Activated gamma-delta T cell (primary cell): ENCODE data around the gene LTBP1.

Experiments used
- DNase-seq: peaks from one replicate; lab custom pipeline; 2025; lab: John Stamatoyannopoulos, UW

Gene LTBP1

DNA sequence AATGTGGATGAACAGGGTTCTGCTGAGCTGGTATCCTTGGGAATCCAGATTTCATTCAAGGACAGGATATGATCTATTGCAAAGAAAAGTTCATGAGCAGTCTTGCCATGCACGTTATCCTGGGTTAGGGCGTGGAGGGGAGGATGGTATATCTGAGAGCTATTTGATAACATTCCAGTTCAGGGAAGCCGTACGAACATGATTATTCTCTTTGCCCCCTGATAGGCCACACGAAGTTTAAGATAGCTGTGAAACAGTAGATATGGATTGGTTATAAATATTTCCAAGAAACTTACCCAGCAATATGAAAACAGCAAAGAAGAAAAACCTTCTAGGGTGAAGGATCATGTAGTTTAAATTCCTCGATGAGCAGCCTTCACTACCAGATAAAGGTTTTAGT lies 171.9 kb downstream of the LTBP1 start:
- DNase-seq = no peak

DNA sequence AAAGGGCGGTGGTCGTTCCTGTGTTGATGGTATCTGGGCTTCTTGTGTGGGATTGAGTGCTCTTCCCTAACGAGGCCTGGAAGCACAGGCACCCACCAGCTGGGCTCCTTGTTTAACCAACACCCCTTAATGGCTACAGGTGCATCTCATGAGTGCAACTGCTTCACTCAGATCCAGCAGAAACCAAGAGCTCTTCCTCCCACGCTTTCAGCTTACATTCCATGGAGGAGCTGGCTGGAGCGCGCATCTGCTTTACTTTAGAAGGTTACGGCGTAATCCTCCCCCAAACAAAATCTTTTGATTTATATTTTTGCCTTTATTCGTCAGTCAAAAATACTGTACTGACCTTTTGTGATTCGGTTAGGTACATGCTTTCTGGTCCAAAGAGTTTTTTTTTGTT lies 174.7 kb downstream of the LTBP1 start:
- DNase-seq = no peak

DNA sequence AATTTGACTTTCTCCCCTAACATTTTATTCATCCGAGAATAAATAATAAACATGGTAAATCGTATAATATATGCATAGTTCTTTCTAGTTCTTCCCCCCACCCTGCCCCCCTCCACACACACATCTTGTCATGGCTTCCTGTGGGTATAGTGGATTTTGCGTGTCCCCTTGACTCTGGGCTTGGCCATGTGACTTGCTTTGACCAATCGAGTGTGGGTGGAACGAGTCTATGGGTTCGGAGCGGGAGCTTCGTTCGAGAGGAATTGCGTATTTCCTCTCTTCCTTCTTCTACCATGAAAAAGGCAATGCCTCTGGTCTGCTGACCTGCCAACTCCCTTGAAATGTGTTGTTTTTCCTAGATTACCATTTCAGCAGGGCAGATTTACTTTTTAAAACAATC lies 175.2 kb downstream of the LTBP1 start:
- no peak for DNase-seq

DNA sequence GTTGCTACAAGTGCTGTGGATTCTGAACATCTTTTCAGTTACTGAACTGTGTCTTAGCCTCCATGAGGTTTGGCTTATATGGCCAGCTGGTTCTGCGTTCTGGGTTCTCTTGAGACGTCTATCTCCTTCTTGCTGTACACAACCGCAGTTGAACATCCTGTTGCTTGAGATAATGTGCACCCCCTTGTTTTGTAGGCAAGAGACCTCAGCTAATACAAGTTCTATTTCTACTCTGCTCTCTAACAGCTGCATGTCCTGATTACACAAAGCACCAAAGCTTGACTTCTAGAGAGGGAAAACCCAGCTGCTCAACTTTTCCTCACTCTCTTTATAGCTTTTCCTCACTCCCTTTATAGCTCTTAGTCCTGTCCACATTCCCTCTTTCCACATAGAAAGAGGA lies 176.0 kb downstream of the LTBP1 start:
- DNase-seq = no peak

DNA sequence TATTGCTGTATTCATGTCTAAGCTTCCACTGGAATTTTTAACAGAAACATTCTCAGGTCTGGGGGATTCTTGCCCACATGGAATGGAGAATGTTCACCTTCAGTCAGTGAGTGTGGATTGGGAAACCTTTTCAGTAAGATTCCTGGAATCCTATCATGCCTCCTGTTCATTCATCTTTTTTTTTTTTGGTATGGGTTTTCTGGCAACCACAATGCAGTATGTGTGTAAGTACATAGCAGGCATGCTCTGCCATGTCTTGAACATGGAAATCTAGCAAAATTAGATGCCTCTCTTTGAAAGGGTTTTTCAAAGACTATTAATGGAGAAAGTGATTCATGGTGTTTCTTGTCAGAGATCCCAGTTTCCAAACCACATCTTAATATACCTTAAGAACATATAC lies 176.5 kb downstream of the LTBP1 start:
- no peak for DNase-seq

DNA sequence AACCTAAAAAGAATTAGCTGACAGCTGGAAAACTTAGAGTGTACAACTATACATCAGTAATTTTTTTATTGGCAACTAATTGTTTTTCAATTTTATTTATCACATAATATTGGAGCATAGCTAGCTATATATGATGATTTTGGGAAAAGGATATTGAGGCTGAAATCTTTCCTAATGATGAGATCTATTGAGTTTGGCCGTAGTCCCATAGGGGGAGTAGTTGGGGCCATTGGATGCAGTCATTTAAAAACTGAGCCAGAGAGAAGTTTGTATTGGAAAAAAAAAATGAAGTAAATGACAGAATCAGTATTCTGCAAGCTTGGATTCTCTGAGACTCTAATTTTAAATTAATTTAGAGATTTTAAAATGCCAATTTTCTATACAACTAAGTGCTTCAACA lies 179.8 kb downstream of the LTBP1 start:
- DNase-seq = no peak

DNA sequence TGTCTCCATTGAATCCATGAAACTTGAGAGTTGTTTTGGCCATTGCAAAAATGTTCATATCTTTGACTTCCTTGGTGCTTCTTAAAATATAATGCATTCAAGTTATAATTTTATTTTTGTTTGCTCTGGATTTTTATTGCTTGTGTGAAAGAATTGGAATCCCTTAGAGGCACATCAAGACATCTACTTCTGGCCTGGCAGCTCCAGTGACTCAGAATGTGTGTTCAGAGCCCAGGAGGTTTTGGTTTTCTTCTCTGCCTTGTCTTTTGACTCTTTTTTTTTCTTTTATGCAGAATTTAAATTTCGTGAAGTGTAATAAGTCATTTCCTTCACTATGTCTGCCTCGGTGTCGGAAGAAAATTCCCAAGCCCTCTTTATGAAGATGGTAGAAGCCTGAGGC lies 180.2 kb downstream of the LTBP1 start:
- no peak for DNase-seq

DNA sequence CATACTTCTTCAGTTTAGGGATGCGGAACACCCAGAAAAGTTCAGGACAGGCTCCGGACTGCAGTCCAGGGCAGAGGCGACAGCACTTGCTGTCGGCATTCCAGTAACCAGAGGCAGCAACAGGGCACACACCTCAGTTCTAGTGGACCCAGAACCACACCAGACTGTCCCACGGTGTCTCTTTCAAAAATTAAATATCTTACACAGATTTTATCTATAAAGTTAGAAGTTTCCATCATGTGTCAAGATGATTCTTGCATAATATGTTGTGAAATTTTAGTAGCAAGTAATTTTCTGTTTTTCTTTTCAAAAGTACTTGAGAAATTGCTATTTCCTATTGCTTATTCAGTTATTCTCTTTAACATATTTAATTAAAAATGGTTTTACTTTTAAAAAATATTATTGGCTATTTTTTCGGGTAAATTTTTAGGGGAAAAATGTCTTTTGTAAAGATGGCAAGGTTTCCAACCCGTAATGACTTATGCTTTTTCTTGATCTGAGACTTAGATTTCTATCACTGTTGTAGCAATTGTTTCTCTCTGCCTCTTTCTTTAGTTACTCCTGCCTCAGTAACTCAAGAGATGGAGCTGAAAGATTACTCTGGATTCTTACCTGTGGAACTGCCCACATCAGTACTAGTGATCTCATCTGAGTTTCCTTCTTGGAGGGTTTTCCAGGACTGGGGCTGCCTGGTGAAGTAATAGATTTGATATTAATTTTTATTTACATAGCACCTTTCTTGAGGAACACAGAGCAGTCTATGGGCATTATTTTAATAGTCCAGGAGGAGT lies 182.7 kb downstream of the LTBP1 start:
- DNase-seq = no peak

DNA sequence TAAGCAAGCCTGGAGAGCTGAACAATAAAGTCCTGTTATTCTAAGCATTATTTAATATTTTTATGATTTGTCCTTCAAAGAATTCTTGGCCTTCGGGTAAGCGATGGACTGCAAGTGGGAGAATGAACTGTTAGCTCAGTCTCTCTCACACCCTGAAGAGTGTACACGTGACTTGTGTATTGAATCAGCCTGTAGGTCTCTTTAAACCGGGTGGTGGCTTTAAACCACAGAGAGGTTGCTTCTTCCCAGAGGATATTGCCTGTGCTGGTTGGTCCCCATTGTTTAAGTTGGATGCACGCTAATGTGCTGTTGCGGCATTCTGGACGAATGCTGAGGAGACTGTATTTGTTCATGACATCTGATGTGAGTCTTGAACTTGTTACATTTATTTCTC lies 183.3 kb downstream of the LTBP1 start:
- DNase-seq = no peak

DNA sequence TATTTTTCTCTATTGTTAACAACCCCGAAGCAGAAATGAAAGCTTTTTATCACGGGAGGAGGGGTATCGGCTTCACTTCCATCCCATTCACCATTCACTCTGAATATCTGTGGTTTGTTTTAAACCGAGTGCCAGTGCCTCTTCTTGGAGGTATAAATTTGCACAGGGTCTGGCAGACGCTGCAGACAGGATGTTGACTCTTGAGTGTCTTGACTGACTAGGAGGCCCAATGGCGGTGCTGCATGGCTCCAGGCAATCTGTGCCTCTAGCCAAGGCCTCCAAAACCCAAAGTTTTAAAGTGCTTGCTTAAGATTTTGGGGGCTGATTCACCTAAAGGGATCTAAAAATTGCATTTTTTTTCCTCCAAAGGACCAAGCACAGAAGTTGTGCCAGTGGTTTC lies 183.8 kb downstream of the LTBP1 start:
- no peak for DNase-seq

DNA sequence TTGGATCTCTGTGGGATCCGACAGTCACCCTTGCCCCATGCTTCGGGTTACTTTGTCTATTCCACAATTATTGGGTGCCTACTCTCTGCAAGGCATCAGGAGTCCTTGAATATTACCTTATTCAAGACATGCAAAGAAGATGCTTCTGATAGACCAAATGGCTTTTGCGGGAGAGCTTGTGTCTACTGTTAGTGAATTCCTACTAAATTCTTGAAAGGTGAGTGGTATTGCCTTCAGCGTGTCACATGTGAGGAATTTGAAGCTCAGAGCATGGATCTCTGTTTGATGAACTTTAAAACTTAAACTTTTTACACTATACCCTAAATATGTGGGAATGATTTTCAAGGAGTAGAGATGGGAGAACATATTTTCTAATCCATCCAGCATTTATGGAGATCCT lies 184.4 kb downstream of the LTBP1 start:
- no peak for DNase-seq

DNA sequence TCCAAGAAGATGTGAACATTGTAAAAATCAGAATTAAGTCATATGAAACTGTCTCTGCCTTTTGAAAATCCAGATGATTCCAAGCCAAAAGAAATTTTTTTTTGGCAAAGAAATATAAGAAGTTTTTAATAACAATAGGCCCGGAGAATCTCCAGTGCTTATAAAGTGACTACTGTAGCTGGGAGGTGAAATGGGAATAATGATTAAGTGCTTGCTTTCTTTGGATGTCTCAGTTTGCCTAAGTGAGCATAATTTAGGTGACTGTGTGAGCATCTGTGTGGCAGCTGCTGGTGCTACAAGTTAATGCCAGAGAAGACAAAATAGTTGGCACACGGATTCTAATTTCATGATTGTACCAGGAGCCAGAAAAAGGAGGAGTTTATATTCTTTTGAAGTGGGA lies 185.0 kb downstream of the LTBP1 start:
- DNase-seq = no peak

DNA sequence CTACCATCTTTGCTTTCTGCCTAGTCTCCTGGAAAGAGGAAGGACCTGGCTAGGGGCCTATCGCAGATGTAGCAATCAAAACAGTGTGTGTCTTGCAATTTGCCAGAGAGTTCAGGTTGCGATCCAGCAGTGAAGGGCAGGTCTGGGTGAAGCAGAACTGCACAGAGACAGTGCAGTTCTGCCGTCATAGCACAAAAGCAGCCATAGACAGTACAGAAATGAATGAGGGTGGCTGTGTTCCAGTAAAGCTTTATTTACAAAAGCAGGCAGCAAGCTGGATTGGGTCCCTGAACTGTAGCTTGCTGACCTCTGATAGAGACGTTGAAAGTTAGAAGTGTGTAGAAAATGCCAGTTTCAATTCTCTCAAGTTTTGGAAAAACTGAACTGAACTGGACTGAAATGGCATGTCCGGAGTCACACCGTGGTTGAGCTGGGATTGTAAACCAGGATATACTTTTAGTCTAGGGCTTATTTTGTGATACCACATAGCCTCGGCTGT lies 186.8 kb downstream of the LTBP1 start:
- DNase-seq = no peak

DNA sequence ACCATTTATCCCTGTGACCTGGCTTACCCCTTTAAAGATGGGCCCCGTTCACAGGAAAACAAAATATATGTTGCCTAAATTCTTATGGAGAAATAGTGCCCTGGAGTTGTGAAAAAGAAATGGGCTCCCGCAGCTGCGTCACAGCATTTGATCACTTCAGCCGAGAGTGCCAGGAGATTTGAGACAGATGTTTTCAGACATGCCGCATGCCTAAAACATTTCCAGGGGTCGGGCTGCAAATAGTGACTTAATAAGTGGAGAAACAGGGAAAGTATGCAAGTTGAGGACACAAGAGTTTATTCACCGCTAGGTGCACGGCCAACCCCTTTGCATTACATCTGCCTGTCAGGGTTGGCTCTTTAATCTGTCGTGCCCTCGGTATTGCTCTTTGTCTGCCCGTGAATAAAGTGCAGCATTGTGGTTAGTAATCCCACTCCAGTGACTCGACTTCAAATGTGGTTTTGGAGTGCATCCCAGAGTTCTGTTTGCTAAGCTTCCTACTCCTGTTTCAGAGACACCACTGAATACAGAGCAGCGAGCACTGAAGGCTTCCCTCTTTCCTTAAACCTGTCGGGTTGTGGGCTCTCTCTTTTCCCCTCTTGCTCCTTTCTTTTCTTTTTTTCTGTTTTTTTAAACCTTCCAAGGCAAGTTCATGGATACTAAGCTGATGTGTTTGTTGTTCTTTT lies 187.5 kb downstream of the LTBP1 start:
- DNase-seq = no peak

DNA sequence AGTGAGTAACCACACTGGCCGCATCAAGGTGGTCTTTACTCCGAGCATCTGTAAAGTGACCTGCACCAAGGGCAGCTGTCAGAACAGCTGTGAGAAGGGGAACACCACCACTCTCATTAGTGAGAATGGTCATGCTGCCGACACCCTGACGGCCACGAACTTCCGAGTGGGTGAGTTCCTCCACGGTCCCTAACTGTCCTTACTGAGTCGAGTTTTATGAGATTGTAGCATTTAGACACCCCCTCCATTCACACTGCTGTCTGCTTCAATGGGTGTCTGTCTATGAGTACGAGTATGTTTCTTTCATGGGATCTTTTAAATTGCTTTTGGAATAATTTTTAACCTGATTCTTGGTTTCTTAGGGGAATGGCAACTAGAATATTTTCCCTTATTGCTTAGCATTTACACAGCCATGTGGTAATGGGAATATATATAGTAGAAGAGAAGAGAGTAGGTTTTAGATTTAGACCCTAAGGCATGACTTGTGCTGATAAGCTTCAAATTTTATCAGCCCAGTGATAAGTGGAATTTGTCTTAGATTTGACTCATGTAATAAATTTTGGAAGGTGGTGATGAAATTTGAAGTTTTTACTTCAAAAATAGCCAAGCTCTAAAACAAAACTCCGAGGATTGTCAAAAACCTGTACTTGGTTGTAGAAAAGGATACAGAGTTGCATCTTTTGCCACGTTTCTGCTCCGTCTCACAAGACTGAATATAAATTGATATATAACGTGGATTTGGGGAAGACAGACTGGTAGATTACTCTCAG lies 188.2 kb downstream of the LTBP1 start:
- DNase-seq = no peak

DNA sequence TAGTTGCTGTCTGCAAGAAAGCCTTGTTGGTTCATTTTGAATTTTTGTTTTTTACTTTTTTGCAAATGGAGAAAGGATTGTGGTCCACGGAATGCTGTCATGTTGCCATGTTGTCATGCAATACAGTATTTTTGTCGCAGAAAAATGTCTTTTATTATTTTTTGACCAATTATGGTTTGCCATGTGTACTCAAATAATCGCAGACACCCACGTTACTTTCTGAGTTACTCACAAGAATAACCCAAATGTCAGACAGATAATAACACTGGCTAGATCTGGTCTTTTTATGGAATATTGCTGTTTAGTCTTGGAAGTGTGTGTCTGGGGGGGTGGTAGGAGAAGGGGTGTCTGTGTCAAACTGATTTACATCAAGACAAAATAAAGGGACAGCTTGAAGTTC lies 188.9 kb downstream of the LTBP1 start:
- no peak for DNase-seq

DNA sequence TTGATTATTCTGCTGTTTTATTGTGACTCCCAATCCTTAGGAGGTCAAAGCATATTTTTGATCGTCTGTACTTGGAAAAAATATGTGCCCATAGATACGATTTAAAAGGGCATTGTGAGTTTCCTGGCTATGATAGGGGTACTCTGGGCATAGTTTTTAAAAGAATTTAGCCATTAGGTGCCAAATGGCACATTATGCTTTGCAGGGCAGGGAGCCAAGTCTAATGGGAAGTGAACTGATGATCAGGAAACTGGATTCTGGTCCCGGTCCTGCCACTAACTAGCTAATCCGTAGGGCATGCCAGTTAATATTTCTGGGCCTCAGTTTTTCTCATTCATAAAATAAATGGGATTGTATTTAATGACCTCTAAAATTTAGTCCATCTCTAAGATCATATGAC lies 189.3 kb downstream of the LTBP1 start:
- DNase-seq = no peak

DNA sequence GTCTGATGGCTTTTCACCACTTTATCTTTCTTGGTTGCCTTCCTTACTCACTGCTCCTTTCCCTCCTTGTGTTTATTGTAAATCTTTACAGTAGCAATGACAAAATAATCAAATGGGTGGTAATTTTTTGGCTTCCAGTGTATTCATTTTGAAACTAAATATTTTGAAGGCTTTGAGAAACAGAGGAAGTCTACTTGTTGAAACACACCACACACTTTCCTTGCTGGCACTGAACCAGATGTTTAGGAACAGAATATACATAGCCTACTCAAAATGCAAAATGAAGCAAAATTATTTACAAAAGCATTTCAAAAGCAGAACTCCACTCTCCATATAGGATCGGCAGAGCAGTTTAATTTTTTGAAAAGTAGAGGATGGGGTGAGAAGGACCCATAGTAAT lies 189.8 kb downstream of the LTBP1 start:
- no peak for DNase-seq

DNA sequence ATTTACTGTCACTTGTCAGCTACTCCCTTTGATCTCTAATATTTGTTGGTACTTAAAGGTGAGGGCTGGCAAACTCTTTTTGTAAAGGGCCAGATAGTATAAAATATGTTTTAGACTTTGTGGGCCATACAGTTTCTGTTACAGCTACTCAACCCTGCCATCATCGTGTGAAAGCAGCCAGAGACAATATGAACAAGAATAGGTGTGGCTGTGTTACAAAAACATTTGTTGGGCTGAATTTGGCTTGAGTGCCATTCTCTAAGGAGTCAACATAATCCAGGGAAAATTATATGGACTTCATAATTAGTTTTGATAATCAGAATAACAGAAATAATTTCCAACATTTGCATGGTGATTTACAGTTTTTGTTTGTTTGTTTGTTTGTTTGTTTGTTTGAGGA lies 190.6 kb downstream of the LTBP1 start:
- DNase-seq = no peak

DNA sequence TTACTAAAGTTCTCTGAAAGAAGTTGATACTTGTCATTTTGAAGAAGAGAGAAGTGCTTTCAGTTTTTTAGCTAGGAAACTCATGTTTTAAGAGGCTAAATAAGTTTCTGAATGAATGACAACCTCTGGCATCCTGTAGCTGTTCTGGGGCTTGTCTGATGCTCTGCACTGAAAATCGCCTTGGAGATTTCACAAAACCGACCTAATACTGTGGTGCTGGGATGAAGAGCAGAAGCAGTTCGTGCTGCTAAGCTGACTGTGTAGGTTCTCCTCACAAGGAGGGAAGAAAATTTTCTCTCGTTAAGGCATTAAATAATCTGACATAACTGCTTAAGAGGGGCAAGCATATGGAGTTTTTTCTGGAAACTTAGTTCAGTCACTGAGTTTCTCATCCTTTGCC lies 193.2 kb downstream of the LTBP1 start:
- no peak for DNase-seq

DNA sequence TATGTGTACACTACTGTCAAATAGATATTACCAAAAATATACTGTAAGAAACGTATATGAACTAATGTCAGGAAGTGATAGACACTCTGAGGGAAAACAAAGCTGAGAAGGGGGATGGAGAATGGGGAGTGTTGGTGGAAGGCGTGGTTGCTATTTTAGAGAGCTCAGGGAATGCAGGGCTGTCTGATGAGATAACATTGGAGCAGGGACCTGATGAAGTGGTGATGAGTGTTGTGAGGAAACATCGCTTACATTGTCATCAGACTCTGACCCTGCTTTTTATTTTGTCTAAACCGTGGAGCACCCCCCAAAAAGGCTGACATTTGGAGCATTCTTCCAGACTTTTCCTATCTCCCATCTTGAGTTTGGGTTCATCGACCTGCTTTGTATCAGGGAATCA lies 194.7 kb downstream of the LTBP1 start:
- DNase-seq = no peak

DNA sequence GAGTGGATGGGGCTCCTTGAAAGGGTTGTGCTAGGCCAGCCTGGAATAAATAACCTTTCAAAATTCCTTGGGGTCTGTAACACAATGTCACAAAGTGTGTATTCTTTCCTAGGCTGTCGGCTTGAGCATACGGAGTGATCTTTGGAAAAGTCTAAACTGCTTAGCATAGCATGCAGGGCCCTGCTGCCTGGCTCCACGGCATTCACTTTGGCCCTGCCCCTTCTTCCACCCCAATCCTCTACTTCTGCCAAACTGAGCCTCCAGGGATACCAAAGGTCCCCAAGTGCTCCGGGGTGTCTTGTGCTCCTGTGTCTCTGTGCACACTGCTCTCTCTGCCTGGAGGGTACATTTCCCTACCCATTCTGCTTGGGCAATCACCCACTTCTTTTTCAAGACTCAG lies 196.1 kb downstream of the LTBP1 start:
- no peak for DNase-seq

DNA sequence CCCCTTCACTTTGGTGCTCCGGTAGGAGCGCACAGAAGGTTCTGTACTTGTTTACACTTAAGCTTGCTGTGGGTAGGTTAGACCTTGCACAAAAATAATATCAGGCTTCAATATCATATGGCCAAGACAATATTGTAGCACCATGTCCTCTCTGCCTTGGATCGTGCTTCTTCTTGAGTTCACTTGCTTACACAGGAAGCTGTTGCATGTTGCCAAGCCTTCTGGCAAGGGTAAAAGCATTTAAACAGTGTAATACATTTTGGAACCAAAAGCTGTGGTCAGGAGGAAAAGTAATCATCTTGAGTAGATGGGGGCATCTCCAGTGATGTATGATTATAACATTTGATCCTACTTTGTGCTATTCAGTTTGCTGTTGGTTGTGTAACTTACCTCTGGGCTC lies 197.5 kb downstream of the LTBP1 start:
- DNase-seq = no peak
